MM.1S (cell line): ENCODE measurements around the gene CACNA1C.

ENCODE experiments used
- EZH2 ChIP-seq: fragments of 300-600 bp; sonication (generic); optimal IDR thresholded peaks from 2 replicates; pipeline ENCODE3; 2017; ENCODE audit warnings: low read depth, mild to moderate bottlenecking, antibody characterized with exemption, low read length, mixed read lengths
- EZH2phosphoT487 ChIP-seq: fragments of 300-600 bp; sonication (generic); IDR thresholded peaks from 2 replicates; pipeline ENCODE4 v1.6.1; 2018; ENCODE audit warnings: antibody characterized with exemption, low read length
- TF ChIP-seq, protein P1 (sequence below): fragments of 300-600 bp; sonication (generic); IDR thresholded peaks from 2 replicates; pipeline ENCODE4 v1.5.1; 2016; ENCODE audit warnings: antibody characterized with exemption, low read length, mixed read lengths

DNA sequence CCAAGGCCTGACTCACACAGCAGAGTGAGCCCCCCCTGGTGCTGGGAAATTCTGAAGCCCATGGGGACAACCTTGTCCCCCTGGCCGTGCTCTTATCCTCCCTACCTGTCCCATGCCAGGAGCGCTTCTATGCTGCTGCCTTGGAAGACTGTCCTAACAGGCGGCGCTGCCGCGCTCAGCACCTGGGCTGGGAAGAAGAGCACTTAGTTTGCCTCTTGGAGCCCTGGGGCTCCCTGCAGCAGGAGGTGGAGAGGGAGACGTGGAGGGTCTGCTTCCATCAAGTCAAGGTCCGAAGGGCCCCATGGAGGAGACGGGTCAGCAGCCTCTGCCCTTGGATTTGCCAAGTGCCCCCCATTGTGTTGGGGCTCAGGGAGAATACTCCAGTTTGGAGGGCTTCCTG, 300.5 kb downstream of the CACNA1C start:
- TF ChIP-seq EZH2 (no peak), EZH2phosphoT487 (no peak)
- TF ChIP-seq, protein P1, sequence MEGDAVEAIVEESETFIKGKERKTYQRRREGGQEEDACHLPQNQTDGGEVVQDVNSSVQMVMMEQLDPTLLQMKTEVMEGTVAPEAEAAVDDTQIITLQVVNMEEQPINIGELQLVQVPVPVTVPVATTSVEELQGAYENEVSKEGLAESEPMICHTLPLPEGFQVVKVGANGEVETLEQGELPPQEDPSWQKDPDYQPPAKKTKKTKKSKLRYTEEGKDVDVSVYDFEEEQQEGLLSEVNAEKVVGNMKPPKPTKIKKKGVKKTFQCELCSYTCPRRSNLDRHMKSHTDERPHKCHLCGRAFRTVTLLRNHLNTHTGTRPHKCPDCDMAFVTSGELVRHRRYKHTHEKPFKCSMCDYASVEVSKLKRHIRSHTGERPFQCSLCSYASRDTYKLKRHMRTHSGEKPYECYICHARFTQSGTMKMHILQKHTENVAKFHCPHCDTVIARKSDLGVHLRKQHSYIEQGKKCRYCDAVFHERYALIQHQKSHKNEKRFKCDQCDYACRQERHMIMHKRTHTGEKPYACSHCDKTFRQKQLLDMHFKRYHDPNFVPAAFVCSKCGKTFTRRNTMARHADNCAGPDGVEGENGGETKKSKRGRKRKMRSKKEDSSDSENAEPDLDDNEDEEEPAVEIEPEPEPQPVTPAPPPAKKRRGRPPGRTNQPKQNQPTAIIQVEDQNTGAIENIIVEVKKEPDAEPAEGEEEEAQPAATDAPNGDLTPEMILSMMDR = no peak
